ENCODE data around the gene PSMB5. TPM values are rescaled to one million over a fixed set of nuclear protein-coding genes. Genes with fewer than 3 reads are reported as not detected.

PSMB5 gene
- total RNA-seq, 6 experiments from 2014 or later = 51.2 to 93.5 (median 59.1) TPM

- 3% methylated on average over 5 of the region's 51 CpGs for WGBS (ENCODE audit: insufficient coverage, low coverage, low lambda C conversion rate, missing lambda C conversion rate)
- peaks cover 10 to 44% (median 24%) of the 10 kb centered on the region in 4 donors for H3K36me3 ChIP-seq
- ATAC-seq = peak; percentile 82 to 90 (median 86)
- peak; percentile 86 to 90 (median 87) for DNase-seq
- H3K9me3 ChIP-seq = no peaks in the 10 kb centered on the region
- peak overlapping the region in 2 of 3 donors; percentile 41 to 43 for H3K27ac ChIP-seq
- TF ChIP-seq CTCF (IDR thresholded peaks at IDR 0.05) = peak; percentile 90 to 96 (median 95)
- TF ChIP-seq POLR2A (IDR thresholded peaks at IDR 0.05) = no peak
- peak overlapping the region; percentile 61 to 65 (median 64) for H3K4me3 ChIP-seq
- intact Hi-C loops (cut with DNase I) = loop anchor here (5.0 kb wide), 1 partner anchor 71 kb away; no protein-coding TSS in a partner anchor
- no peaks in the 10 kb centered on the region for H3K27me3 ChIP-seq
- H3K4me1 ChIP-seq = peaks cover 0 to 6% (median 0%) of the 10 kb centered on the region in 4 donors
Observed at GRCh38 chr14:23057757-23058653, 23.3 kb upstream of the PSMB5 start.

- peak within 1 kb of the TSS in 2 of 3 donors; percentile 41 to 43 for H3K27ac ChIP-seq
- no peaks in the 10 kb centered on the region for H3K4me1 ChIP-seq
- H3K36me3 ChIP-seq = peaks cover 8 to 35% (median 17%) of the 10 kb centered on the region in 4 donors
- DNase-seq (peak; percentile 70 to 77 (median 77)), ATAC-seq (peak; percentile 48 to 76 (median 68))
- intact Hi-C loops (cut with DNase I) = loop anchor here (5.0 kb wide), 1 partner anchor 70 kb away; no protein-coding TSS in a partner anchor
- peak within 1 kb of the TSS; percentile 61 to 65 (median 64) for H3K4me3 ChIP-seq
- H3K9me3 ChIP-seq = no peaks in the 10 kb centered on the region
- TF ChIP-seq CTCF (IDR thresholded peaks at IDR 0.05) = no peak
- TF ChIP-seq POLR2A (IDR thresholded peaks at IDR 0.05) = no peak
- no peaks in the 10 kb centered on the region for H3K27me3 ChIP-seq
- WGBS (ENCODE audit: insufficient coverage, low coverage, low lambda C conversion rate, missing lambda C conversion rate) = 0% methylated on average over 3 of the region's 73 CpGs
Observed at GRCh38 chr14:23056956-23057756, 22.5 kb upstream of the PSMB5 start, which contains the start of gene CDH24. Gene CDH24, minus strand, starts transcription at chr14:23057520. Its CDS starts 1,787 bp downstream, at chr14:23055733.

DNA sequence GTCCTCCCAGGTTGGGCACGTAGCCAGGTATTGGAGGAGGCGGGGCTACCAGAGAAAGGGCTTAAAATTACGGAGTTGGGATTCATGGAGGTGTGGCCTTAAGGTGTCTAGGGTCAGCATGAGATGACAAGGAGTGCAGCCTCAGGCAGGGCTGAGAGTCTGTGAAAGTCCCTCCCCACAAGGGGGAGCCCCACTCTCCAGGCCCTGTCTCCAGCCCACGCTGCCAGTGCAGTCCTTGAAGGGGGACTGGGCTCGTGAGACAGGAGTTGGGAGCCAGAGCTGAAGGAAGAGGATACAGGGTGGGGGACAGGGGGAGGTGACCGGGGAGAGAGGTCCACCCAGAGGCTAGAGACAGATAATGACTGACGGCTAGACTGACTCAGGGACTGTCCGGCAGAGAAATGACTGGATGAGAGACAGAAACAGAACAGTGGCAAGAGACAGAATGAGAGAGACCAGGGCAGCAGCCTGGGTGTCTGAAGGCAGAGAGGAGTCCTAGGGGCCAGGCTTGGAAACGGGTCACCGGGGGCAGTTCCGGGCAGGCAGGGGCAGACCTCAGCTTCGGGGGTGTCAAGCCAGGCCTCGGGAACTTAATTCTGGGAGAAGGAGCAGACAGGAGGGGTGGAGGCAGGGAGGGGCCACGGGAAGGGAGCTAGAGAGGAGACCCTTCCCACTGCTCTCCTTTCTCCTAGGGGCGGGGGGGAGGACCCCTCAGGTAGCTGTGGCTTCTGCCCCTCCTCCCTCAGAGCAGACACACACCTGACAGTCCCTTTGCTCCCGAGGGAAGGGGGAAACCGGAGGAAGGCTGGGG lies 21.6 kb upstream of the PSMB5 start:
- DNase-seq (peak; percentile 67 to 72 (median 70)), ATAC-seq (peak; percentile 67 to 72 (median 70))
- 6% methylated on average over 11 of the region's 17 CpGs for WGBS (ENCODE audit: insufficient coverage, low coverage, low lambda C conversion rate, missing lambda C conversion rate)
- H3K27me3 ChIP-seq = no peaks in the 10 kb centered on the region
- peaks cover 8 to 29% (median 15%) of the 10 kb centered on the region in 4 donors for H3K36me3 ChIP-seq
- peak; percentile 48 to 70 (median 67) for TF ChIP-seq CTCF (IDR thresholded peaks at IDR 0.05)
- TF ChIP-seq POLR2A (IDR thresholded peaks at IDR 0.05) = no peak
- no peak overlapping the region for H3K27ac ChIP-seq
- H3K9me3 ChIP-seq = no peaks in the 10 kb centered on the region
- H3K4me3 ChIP-seq = no peak overlapping the region
- no peaks in the 10 kb centered on the region for H3K4me1 ChIP-seq
- intact Hi-C loops (cut with DNase I) = loop anchor here (5.0 kb wide), 1 partner anchor 69 kb away; no protein-coding TSS in a partner anchor

Measured in right lobe of liver (tissue), 6 donors.